Brain microvascular endothelial cell (primary cell): Measurements from ENCODE around the gene C11orf16.
A peak's percentile ranks its signal among the peaks of the same experiment; 100 is the strongest.

ENCODE experiments used
- DNase-seq: peaks from one replicate; pipeline ENCODE4 v3.0.0-alpha.2; 2020
- H3K27ac ChIP-seq: fragments of 250-450 bp; sonication (Bioruptor Pico); 2 replicates; pipeline ENCODE4 v1.5.1; 2020; ENCODE audit warnings: mild to moderate bottlenecking, moderate library complexity
- H3K27me3 ChIP-seq: fragments of 250-450 bp; sonication (Bioruptor Pico); replicated peaks from 2 replicates; pipeline ENCODE4 v1.5.1; 2020; ENCODE audit warnings: mild to moderate bottlenecking
- H3K36me3 ChIP-seq: fragments of 250-450 bp; sonication (Bioruptor Pico); replicated peaks from 2 replicates; pipeline ENCODE4 v1.5.1; 2020; ENCODE audit warnings: mild to moderate bottlenecking
- H3K4me3 ChIP-seq: 2 replicates; pipeline ENCODE4 v1.5.1; 2011; ENCODE audit warnings: low read depth, mild to moderate bottlenecking, control low read depth, low read length, moderate library complexity
- in situ Hi-C: cut with HindIII; loops from 2 replicates; pipeline ENCODE4 v1.10.0; 2017; ENCODE audit warnings: low sequenced_read_pairs, low pct_ligation_motif_present
- TF ChIP-seq, protein P1 (sequence below): IDR thresholded peaks from 2 replicates; pipeline ENCODE4 v1.5.1; 2011; ENCODE audit warnings: low read depth, mild to moderate bottlenecking, moderate library complexity, low read length, control low read depth, inconsistent platforms; ENCODE audit errors: missing control alignments

C11orf16 gene

DNA sequence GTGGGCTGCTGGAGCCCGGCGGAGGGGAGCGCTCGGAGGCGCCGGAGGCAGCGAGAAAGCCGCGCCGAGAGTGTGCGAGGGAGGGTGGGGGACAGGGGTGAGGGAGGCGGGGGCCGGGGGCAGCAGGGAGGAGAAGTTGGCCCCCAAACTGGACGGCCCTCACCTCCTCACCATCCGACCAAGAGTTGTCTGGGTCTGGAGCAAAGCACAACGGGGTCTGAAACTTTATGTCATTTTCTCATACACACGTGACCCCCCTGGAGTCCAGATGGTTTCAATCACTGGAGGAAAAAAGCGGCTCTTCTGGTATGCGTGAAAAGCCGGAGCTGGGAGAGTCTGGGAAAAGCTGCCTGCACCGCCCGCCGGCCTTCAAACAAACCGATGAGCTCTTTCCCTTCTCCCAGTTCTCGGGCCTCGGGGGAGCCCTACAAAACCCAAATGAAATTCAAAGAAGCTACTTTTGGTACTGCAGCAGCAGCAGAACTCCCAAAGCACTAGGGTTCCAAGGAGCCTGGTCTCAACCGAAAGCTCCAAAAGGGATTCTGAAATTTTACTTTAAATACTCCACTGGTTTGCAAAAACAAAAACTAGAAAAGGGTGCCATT, 61.5 kb downstream of the C11orf16 start:
- in situ Hi-C loops: no loop called here

DNA sequence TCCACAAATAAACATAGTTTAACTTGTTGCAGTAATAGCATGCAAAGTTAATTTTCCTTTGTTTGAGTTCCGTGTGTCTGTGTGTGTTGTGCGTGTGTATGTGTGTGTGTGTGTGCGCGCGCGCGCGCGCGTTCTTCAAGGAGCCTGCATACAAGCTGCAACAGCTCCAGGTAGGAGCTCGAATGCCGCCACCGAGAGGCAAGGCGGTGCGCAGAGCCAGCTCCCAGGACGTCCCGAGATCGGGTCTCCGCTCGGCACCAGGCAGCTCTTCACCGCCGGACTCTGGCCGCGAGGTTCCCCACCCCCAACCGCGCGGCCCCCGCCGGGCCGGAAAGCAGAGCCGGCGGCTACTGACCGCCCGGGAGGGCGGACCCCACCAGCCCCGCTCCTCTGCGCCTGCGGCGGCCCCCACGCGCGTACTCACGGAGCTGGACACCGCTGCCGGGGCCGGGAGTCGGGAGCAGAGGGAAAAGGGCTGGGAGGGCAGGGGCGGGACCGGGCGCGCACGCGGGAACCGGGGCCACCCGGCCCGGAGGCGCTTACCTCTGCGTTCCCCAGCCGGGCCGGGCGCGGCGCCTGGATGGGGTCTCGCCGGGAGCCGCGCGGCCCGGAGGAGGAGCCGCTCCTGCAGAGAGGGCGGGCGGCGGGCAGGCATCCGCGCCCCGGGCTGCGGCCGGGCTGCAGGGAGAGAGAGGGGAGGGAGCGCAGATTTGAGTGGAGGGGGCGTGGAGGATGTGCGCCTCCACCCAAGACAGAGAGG, 62.2 kb downstream of the C11orf16 start:
- no peaks in the 10 kb centered on the region for H3K27me3 ChIP-seq
- TF ChIP-seq, protein P1, sequence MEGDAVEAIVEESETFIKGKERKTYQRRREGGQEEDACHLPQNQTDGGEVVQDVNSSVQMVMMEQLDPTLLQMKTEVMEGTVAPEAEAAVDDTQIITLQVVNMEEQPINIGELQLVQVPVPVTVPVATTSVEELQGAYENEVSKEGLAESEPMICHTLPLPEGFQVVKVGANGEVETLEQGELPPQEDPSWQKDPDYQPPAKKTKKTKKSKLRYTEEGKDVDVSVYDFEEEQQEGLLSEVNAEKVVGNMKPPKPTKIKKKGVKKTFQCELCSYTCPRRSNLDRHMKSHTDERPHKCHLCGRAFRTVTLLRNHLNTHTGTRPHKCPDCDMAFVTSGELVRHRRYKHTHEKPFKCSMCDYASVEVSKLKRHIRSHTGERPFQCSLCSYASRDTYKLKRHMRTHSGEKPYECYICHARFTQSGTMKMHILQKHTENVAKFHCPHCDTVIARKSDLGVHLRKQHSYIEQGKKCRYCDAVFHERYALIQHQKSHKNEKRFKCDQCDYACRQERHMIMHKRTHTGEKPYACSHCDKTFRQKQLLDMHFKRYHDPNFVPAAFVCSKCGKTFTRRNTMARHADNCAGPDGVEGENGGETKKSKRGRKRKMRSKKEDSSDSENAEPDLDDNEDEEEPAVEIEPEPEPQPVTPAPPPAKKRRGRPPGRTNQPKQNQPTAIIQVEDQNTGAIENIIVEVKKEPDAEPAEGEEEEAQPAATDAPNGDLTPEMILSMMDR: no peak
- peak overlapping the region; percentile 69 for H3K4me3 ChIP-seq
- H3K36me3 ChIP-seq: no peaks in the 10 kb centered on the region
- peak overlapping the region; percentile 70 for H3K27ac ChIP-seq
- peak; percentile 58 for DNase-seq
- in situ Hi-C loops: no loop called here

More for the DNA sequence above, 61.5 kb downstream of the C11orf16 start:
- Histone ChIP-seq H3K36me3 (no peaks in the 10 kb centered on the region), H3K27me3 (no peaks in the 10 kb centered on the region), H3K27ac (peak overlapping the region; percentile 70), H3K4me3 (peak overlapping the region; percentile 69)
- peak; percentile 81 for DNase-seq
- TF ChIP-seq, protein P1: no peak
